NT2/D1 (cell line): ENCODE data around the gene PLTP.

Experiments
- SUZ12 ChIP-seq: IDR thresholded peaks from 2 replicates; pipeline ENCODE4 v1.6.1; 2011; ENCODE audit not compliant: insufficient read length, insufficient read depth; ENCODE audit errors: extremely low read depth
- YY1 ChIP-seq: IDR thresholded peaks from 2 replicates; pipeline ENCODE4 v1.6.1; 2011; ENCODE audit not compliant: insufficient read length, insufficient read depth

GRCh38 chr20:45878076-45878761 lies 33.7 kb downstream of the PLTP start:
- TF ChIP-seq YY1 (no peak), SUZ12 (no peak)
